Esophagus muscularis mucosa (tissue), 3 donors: Measurements from ENCODE around the gene BICRA.

ENCODE experiments used
- CTCF ChIP-seq, 3 experiments: fragments of 200-600 bp in 2 of 3; fragments of 450-650 bp in 1 of 3; sonication (generic) in 2 of 3; IDR thresholded peaks; one replicate each; pipeline ENCODE4 v1.5.1; 2017 to 2019; ENCODE audit warnings: antibody characterized with exemption in 3 of 3, mild to moderate bottlenecking in 2 of 3, moderate library complexity in 1 of 3
- EP300 ChIP-seq: sonication (generic); formaldehyde crosslinking; IDR thresholded peaks from one replicate; pipeline ENCODE4 v1.6.1; 2017; ENCODE audit warnings: antibody characterized with exemption

DNA sequence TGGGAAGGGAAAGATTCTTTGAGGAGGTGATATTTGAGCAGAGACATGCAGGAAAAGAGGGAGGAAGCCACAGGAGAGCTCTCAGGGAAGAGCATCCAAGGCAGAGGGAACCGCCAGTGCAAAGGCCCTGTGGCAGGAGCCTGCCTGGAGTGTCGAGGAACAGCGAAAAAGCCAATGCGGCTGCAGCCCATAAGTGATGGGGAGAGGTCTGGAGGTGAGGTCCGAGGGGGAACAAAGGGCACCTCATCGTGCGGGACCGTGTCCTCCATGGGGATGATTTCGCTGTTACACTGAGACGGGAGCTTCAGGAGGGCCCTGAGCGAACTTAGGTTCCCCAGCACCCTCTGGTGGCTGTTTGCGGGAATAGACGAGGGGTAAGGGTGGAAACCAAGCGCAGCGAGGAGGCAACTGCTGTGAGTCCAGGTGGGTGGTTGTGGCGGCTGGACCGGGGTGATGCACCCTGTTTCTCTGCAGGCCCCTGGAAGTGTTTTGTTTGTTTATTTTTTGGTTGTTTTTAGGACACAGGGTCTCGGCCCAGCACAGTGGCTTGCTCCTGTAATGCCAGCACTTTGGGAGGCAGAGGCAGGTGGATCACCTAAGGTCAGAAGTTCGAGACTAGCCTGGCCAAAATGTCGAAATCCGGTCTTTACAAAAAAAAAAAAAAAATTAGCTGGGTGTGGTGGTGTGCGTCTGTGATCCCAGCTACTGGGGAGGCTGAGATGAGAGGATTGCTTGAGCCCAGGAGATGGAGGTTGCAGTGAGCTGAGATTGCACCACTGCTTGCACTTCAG lies 98.4 kb downstream of the BICRA start:
- TF ChIP-seq EP300 (no peak), CTCF (IDR thresholded peaks at IDR 0.05) (peak; percentile 84 to 93 (median 91))
